GM12891 (cell line): ENCODE measurements around the gene ZNF780B.

ENCODE experiments used
- SPI1 ChIP-seq: IDR thresholded peaks from 2 replicates; pipeline ENCODE4 v1.6.1; 2011; ENCODE audit warnings: low read depth, low read length, control low read depth
- TAF1 ChIP-seq: IDR thresholded peaks from 2 replicates; pipeline ENCODE4 v1.6.1; 2011; ENCODE audit warnings: low read depth, low read length, control low read depth

DNA sequence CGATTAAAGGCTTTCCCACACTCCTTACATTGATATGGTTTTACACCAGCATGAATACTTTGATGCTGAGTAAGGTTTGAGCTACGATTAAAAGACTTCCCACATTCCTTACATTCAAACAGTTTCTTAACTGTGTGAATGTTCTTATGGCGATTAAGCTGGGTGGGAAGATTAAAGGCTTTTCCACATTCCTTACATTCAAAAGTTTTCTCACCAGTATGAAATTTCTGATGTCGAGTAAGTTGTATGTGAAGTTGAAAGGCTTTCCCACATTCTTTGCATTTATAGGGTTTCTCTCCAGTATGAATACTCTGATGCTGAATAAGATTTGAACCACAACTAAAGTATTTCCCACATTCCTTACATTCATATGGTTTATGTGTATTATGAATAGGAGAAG is 20.0 kb downstream of the ZNF780B start:
- TF ChIP-seq SPI1, result no peak
- TF ChIP-seq TAF1, result no peak
